AG09319 (cell line): ENCODE data around the gene EVA1A.

Experiments
- DNase-seq: peaks from one replicate; pipeline ENCODE4 v3.0.0-alpha.2; 2010; ENCODE audit warnings: low read depth; ENCODE audit errors: extremely low read depth
- CTCF ChIP-seq: IDR thresholded peaks from 2 replicates; pipeline ENCODE4 v1.5.1; 2011; ENCODE audit warnings: low read depth, mild to moderate bottlenecking, inconsistent platforms, low read length, moderate library complexity

Gene EVA1A

DNA sequence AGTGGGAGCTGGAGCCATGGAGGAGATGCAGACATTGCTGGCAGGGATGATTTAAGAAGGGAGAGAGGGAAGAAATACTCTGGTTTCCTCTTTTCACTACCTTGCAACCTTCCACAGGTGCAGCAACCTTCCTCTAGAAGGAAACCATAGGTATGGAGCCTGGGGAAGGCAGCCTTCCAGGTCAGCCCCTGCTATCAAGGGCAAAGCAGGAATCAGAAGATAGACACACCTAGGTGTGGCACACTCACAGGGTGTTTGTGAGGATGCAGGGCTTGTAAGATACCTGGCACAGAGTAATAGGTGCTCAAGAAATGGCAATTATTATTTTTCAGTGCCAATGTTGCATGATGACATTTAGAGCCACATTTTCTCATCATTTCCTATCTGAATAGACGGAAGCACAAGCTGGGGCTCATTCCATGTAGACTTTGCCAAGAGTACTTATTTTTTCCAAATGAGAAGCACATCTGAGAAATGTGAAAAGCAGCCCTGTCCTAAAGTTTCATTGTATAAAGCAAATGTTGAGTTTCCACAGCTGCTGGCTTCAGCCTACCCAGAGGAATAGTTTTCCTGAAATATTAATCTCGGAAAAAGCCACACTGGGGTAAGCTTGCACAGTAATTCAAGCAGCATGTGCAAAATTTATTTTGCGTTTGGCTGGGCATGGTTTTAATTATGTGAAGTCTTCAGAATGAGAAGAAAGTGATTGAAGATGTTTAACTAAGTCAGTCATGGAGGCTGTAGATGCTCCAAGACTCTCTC is 20.6 kb downstream of the EVA1A start:
- peak; percentile 75 for DNase-seq
- no peak for TF ChIP-seq CTCF

DNA sequence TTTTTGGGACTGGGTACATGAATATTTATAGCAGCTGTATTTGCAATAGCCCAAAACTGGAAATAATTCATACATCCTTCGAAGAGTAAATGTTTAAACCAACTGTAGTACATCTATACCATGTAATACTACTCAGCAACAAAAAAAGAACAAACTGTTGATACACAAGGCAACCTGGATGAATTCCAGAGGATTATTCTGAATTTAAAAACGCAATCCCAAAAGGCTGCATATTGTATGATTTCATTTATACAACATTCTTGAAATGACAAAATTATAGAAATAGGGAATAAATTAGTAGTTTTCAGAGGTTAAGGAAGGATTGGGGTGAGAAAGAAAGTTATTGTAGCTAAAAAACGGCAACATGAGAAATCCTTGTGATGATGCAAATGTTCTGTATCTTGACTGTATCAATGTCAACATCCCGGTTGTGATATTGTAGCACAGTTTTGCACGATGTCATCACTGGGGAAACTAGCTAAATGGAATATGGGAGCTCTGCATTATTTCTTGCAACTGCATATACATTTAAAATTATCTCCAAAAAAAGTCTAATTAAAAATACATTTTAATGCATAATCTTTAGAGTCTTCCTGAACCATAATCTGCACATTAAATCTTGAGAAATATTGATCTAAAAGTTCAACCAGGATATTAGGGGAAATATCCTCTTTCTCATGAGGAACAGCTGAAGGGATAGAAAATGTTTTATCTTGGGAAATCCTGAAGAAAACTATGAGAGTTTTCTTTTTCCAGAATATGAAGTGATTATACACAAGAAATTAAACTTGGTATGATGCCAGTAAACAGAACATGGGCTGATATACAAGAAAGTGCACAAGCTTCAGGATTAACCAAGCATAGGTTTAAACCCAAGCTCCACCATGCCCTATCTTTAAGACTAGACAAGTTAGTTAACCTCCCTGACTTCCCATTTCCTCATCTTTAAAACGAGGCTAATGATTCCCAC is 21.9 kb downstream of the EVA1A start:
- DNase-seq = no peak
- no peak for TF ChIP-seq CTCF

- no peak for DNase-seq
- no peak for TF ChIP-seq CTCF
Observed at GRCh38 chr2:75537658-75538057, 23.1 kb downstream of the EVA1A start.

DNA sequence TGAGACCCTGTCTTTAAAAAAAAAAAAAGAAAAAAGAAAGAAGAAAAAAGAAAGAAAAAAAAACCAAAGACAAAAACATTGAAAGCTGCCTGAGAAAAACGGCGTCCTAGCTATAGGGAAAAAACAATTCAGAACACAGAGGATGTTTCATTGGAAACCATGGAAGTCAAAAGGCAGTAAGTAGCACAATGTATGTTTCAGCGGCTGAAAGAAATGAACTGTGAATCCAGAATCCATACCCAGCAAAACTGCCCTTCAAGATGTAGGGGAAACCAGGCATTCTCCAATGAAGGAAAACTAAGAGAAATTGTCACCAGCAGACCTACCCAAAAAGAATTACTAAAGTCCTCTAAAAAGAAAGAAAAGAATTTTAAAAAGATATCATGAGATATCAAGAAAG is 27.6 kb downstream of the EVA1A start:
- no peak for DNase-seq
- no peak for TF ChIP-seq CTCF

GRCh38 chr2:75532488-75532887 is 28.3 kb downstream of the EVA1A start:
- TF ChIP-seq CTCF = no peak
- DNase-seq = no peak

GRCh38 chr2:75528221-75528977 is 32.3 kb downstream of the EVA1A start:
- no peak for TF ChIP-seq CTCF

More at GRCh38 chr2:75528221-75528977, 32.3 kb downstream of the EVA1A start:
- no peak for DNase-seq
